ENCODE data around the gene BCAS3. TPM values are rescaled to one million over a fixed set of nuclear protein-coding genes. Genes with fewer than 3 reads are reported as not detected.

The BCAS3 gene
- total RNA-seq, 4 donors from 2014 or later: 13.0 to 27.8 (median 20.7) TPM

DNA sequence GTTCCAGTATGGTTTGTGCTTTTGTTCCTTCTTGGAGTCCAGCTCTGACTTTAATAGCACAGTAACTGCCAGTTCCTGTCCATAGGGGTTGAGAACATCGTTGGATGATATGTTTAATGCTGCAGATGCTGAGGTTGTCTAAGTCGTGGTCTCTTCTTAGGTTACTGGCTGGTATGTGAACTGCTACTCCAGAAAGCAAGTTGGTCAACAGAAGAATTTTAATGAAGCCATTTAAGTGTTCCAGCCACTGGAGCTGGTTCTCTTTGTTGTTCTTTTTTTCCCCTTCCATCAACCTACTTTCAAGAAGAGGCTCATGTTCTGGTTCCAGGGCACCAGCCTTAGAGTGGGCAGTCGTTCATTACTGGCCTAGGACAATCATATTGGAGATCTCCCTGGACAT, 581.7 kb downstream of the BCAS3 start:
- WGBS, 2 donors: 72 to 85% methylated on average over 3 of the region's 3 CpGs
- peak overlapping the region in 3 of 4 donors; percentile 65 to 74 (median 73) for H3K27ac ChIP-seq
- H3K36me3 ChIP-seq: no peaks in the 10 kb centered on the region
- no peak overlapping the region for H3K4me3 ChIP-seq
- TF ChIP-seq POLR2A (IDR thresholded peaks at IDR 0.05): no peak
- TF ChIP-seq, protein P1, sequence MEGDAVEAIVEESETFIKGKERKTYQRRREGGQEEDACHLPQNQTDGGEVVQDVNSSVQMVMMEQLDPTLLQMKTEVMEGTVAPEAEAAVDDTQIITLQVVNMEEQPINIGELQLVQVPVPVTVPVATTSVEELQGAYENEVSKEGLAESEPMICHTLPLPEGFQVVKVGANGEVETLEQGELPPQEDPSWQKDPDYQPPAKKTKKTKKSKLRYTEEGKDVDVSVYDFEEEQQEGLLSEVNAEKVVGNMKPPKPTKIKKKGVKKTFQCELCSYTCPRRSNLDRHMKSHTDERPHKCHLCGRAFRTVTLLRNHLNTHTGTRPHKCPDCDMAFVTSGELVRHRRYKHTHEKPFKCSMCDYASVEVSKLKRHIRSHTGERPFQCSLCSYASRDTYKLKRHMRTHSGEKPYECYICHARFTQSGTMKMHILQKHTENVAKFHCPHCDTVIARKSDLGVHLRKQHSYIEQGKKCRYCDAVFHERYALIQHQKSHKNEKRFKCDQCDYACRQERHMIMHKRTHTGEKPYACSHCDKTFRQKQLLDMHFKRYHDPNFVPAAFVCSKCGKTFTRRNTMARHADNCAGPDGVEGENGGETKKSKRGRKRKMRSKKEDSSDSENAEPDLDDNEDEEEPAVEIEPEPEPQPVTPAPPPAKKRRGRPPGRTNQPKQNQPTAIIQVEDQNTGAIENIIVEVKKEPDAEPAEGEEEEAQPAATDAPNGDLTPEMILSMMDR (IDR thresholded peaks at IDR 0.05): no peak
- DNase-seq: no peak
- H3K9me3 ChIP-seq: no peaks in the 10 kb centered on the region
- H3K4me1 ChIP-seq: peaks cover 0 to 26% (median 7%) of the 10 kb centered on the region in 3 donors
- no peaks in the 10 kb centered on the region for H3K27me3 ChIP-seq
- intact Hi-C loops (cut with DNase I): no loop called here

DNA sequence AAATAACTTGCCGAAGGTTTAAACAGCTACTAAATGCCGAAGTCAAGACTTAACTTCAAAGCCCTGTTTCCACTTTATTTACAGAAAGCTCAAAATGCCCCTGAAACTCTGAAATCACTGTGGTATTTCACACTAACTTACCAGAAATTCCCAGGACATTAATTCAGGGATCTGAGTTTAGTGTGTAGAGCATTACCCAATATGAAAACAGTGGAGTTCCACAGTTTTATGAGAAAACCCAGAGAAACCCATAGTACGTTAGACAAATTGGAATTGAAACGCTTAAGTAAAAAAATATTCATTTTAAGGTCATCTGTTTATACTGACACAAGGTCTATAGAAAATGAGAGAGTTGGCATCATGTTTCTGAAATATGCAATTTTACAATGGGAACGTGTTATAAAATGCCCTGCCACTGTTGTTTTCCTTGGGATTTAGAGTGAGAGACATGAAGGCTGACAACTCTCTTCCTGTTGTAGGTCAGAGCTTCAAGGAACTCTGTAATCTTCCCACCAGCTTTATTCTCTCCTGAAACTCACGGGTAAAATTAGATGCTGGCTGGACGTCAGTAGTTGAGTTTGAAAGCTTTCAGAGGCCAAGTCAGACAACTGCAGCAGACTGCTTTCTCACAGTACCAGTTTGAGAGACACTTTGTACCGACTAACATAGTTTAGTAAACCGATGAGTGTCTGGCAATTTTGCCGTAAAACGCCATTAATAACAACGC, 582.6 kb downstream of the BCAS3 start:
- no peaks in the 10 kb centered on the region for H3K9me3 ChIP-seq
- peaks cover 0 to 23% (median 7%) of the 10 kb centered on the region in 3 donors for H3K4me1 ChIP-seq
- no peak overlapping the region for H3K4me3 ChIP-seq
- 56 to 65% methylated on average over 12 of the region's 12 CpGs for WGBS, 2 donors
- peak overlapping the region; percentile 7 to 74 (median 69) for H3K27ac ChIP-seq
- intact Hi-C loops (cut with DNase I): no loop called here
- no peak for DNase-seq
- no peak for TF ChIP-seq POLR2A (IDR thresholded peaks at IDR 0.05)
- no peaks in the 10 kb centered on the region for H3K36me3 ChIP-seq
- H3K27me3 ChIP-seq: no peaks in the 10 kb centered on the region

GRCh38 chr17:61261001-61261637, 583.5 kb downstream of the BCAS3 start:
- 75 to 77% methylated on average over 6 of the region's 6 CpGs for WGBS, 2 donors
- no peaks in the 10 kb centered on the region for H3K27me3 ChIP-seq
- no peak for DNase-seq
- H3K4me3 ChIP-seq: no peak overlapping the region
- peak overlapping the region; percentile 7 to 74 (median 69) for H3K27ac ChIP-seq
- H3K4me1 ChIP-seq: peaks cover 0 to 20% (median 7%) of the 10 kb centered on the region in 3 donors
- TF ChIP-seq, protein P1 (IDR thresholded peaks at IDR 0.05): no peak
- TF ChIP-seq POLR2A (IDR thresholded peaks at IDR 0.05): no peak
- intact Hi-C loops (cut with DNase I): no loop called here
- H3K36me3 ChIP-seq: no peaks in the 10 kb centered on the region
- H3K9me3 ChIP-seq: no peaks in the 10 kb centered on the region

- no peaks in the 10 kb centered on the region for H3K9me3 ChIP-seq
- WGBS, 2 donors: 21 to 50% methylated on average over 2 of the region's 2 CpGs
- H3K4me3 ChIP-seq: no peak overlapping the region
- no peaks in the 10 kb centered on the region for H3K36me3 ChIP-seq
- no peaks in the 10 kb centered on the region for H3K27me3 ChIP-seq
- no peak overlapping the region for H3K27ac ChIP-seq
- H3K4me1 ChIP-seq: peaks cover 0 to 9% (median 7%) of the 10 kb centered on the region in 3 donors
- intact Hi-C loops (cut with DNase I): no loop called here
- no peak for DNase-seq
- TF ChIP-seq, protein P1 (IDR thresholded peaks at IDR 0.05): no peak
- no peak for TF ChIP-seq POLR2A (IDR thresholded peaks at IDR 0.05)
These were observed 587.7 kb downstream of the BCAS3 start for GRCh38 chr17:61265397-61265796.

DNA sequence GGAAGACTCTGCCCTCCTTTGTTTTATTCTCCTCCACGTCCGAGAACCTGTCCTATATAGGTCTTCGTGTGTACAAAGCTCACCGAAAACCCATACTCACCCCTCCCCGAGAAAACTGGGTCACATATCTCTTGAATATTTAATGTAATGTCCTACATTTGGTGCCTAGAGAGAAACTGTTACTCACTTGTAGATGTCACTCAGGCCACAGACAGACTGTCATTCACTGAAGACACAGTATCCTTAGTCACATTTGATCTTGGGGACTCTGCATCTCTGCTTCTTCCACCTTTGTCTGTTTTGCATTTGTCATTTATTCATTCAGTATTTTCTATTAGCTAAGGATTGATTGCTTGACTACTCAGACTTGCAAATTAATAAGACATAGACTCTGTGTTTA, 590.2 kb downstream of the BCAS3 start:
- intact Hi-C loops (cut with DNase I): no loop called here
- DNase-seq: no peak
- TF ChIP-seq, protein P1 (IDR thresholded peaks at IDR 0.05): no peak
- TF ChIP-seq POLR2A (IDR thresholded peaks at IDR 0.05): no peak

More for the DNA sequence above, 590.2 kb downstream of the BCAS3 start:
- Histone ChIP-seq H3K4me3 (no peak overlapping the region), H3K27me3 (no peaks in the 10 kb centered on the region), H3K4me1 (no peaks in the 10 kb centered on the region), H3K9me3 (no peaks in the 10 kb centered on the region), H3K36me3 (no peaks in the 10 kb centered on the region), H3K27ac (no peak overlapping the region)
- 87 to 97% methylated on average over 5 of the region's 5 CpGs for WGBS, 2 donors
